Esophagus muscularis mucosa (tissue), 4 donors: ENCODE measurements around the gene PFKFB1.

Experiments used
- EP300 ChIP-seq: sonication (generic); formaldehyde crosslinking; IDR thresholded peaks from one replicate; pipeline ENCODE4 v1.6.1; 2017; ENCODE audit warnings: antibody characterized with exemption
- POLR2A ChIP-seq: fragments of 450-650 bp; IDR thresholded peaks from one replicate; pipeline ENCODE4 v1.6.1; 2017; ENCODE audit warnings: antibody characterized with exemption, moderate library complexity, mild to moderate bottlenecking, low read depth
- TF ChIP-seq, protein P1 (sequence below), 3 experiments: fragments of 200-600 bp in 2 of 3; fragments of 450-650 bp in 1 of 3; sonication (generic) in 2 of 3; IDR thresholded peaks; one replicate each; pipeline ENCODE4 v1.5.1; 2017 to 2019; ENCODE audit warnings: antibody characterized with exemption in 3 of 3, mild to moderate bottlenecking in 2 of 3, moderate library complexity in 1 of 3

DNA sequence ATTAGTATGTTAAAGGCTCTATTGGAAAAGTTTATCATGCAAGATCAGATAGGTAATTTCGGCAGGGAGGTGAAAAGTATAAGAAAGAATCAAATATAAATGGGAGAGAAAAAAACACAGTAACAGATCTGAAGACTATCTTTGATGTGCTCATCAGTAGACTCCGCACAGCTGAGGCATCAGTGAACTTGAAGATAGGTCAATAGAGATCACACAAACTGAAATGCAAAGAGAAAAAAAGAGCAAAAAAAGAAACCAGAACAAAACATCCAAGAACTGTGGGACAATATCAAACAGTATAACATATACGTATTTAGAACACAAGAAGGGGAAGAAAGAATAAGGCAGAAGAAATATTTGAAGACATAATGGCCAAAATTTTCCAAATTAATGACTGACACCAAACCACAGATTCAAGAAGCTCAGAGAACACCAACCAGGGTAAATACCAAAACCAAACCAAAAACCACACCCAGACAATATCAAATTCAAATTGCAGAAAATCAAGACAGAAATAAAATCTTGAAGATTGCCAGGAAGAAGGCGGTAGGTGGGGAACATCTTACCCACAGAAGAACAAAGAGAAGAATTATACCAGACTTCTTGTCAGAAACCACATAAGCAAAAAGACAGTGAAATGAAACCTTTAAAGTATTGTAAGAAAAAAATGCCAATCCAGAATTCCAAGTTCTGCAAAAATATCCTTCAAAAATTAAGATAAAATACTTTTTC is 29.1 kb downstream of the PFKFB1 start:
- TF ChIP-seq, protein P1, sequence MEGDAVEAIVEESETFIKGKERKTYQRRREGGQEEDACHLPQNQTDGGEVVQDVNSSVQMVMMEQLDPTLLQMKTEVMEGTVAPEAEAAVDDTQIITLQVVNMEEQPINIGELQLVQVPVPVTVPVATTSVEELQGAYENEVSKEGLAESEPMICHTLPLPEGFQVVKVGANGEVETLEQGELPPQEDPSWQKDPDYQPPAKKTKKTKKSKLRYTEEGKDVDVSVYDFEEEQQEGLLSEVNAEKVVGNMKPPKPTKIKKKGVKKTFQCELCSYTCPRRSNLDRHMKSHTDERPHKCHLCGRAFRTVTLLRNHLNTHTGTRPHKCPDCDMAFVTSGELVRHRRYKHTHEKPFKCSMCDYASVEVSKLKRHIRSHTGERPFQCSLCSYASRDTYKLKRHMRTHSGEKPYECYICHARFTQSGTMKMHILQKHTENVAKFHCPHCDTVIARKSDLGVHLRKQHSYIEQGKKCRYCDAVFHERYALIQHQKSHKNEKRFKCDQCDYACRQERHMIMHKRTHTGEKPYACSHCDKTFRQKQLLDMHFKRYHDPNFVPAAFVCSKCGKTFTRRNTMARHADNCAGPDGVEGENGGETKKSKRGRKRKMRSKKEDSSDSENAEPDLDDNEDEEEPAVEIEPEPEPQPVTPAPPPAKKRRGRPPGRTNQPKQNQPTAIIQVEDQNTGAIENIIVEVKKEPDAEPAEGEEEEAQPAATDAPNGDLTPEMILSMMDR (IDR thresholded peaks at IDR 0.05) = no peak
- no peak for TF ChIP-seq POLR2A
- no peak for TF ChIP-seq EP300
